ENCODE results near the gene CRYBA4.

GRCh38 chr22:26643418-26644100 is 21.8 kb downstream of the CRYBA4 start:
- no peak for TF ChIP-seq CTCF (conservative IDR thresholded peaks at IDR 0.05)
- TF ChIP-seq EZH2 (IDR thresholded peaks at IDR 0.05; ENCODE audit: low read depth): no peak

Measured in PC-9 (cell line).